ENCODE measurements around the gene PACSIN3. TPM values are rescaled to one million over a fixed set of nuclear protein-coding genes. Genes with fewer than 3 reads are reported as not detected.
"Not testable (repeated sequence)": the region's sequence is repeated elsewhere in the genome, so short reads cannot be mapped to it uniquely, and the experiment has no call there.

PACSIN3 gene
- total and polyA plus RNA-seq, 12 donors = 146 to 335 (median 248) TPM

GRCh38 chr11:47204637-47204989 lies 18.4 kb upstream of the PACSIN3 start:
- H3K9me3 ChIP-seq = no peaks in the 10 kb centered on the region
- H3K36me3 ChIP-seq = no peaks in the 10 kb centered on the region
- ATAC-seq (no peak), DNase-seq (no peak)
- H3K4me3 ChIP-seq = no peak overlapping the region
- intact Hi-C loops (cut with DNase I) = no loop called here
- H3K27me3 ChIP-seq = no peaks in the 10 kb centered on the region
- TF ChIP-seq CTCF (IDR thresholded peaks at IDR 0.05) = no peak
- no peak overlapping the region for H3K27ac ChIP-seq
- WGBS, 2 donors = 68 to 69% methylated on average over 2 of the region's 2 CpGs
- H3K4me1 ChIP-seq = no peaks in the 10 kb centered on the region

GRCh38 chr11:47202576-47202975 lies 16.3 kb upstream of the PACSIN3 start:
- WGBS, 2 donors = 76 to 82% methylated on average over 5 of the region's 5 CpGs
- Histone ChIP-seq H3K36me3 (no peaks in the 10 kb centered on the region), H3K27ac (no peak overlapping the region), H3K9me3 (no peaks in the 10 kb centered on the region), H3K4me3 (no peak overlapping the region), H3K27me3 (no peaks in the 10 kb centered on the region), H3K4me1 (no peaks in the 10 kb centered on the region)
- intact Hi-C loops (cut with DNase I) = no loop called here
- ATAC-seq = no peak
- DNase-seq = no peak
- TF ChIP-seq CTCF (IDR thresholded peaks at IDR 0.05) = no peak

GRCh38 chr11:47201015-47201414 lies 14.8 kb upstream of the PACSIN3 start:
- H3K36me3 ChIP-seq = no peaks in the 10 kb centered on the region
- H3K4me3 ChIP-seq = no peak overlapping the region
- ATAC-seq = no peak
- H3K9me3 ChIP-seq = no peaks in the 10 kb centered on the region
- H3K27ac ChIP-seq = no peak overlapping the region
- WGBS, 2 donors = 86% methylated on average over 4 of the region's 4 CpGs
- intact Hi-C loops (cut with DNase I) = no loop called here
- no peak for TF ChIP-seq CTCF (IDR thresholded peaks at IDR 0.05)
- no peaks in the 10 kb centered on the region for H3K27me3 ChIP-seq
- no peaks in the 10 kb centered on the region for H3K4me1 ChIP-seq
- no peak for DNase-seq

- WGBS, 2 donors = 92 to 96% methylated on average over 9 of the region's 9 CpGs
- ATAC-seq; intact Hi-C loops (cut with DNase I): not testable (repeated sequence)
Measured at GRCh38 chr11:47198161-47198560, 11.9 kb upstream of the PACSIN3 start.

GRCh38 chr11:47192111-47192510 lies 5.9 kb upstream of the PACSIN3 start:
- DNase-seq = no peak

More at GRCh38 chr11:47198161-47198560, 11.9 kb upstream of the PACSIN3 start:
- H3K36me3 ChIP-seq, H3K4me3 ChIP-seq, H3K4me1 ChIP-seq, DNase-seq, H3K9me3 ChIP-seq, H3K27ac ChIP-seq, H3K27me3 ChIP-seq: not testable (repeated sequence)

GRCh38 chr11:47191137-47191536 lies 4.9 kb upstream of the PACSIN3 start:
- WGBS, 2 donors = 85 to 89% methylated on average over 10 of the region's 10 CpGs
- H3K36me3 ChIP-seq; H3K4me3 ChIP-seq; intact Hi-C loops (cut with DNase I); H3K9me3 ChIP-seq; H3K27ac ChIP-seq; DNase-seq; ATAC-seq: not testable (repeated sequence)
- Histone ChIP-seq H3K4me1 (peaks cover 9 to 35% (median 22%) of the 10 kb centered on the region in 9 donors), H3K27me3 (peaks cover 0 to 28% (median 0%) of the 10 kb centered on the region in 7 donors)

More at GRCh38 chr11:47192111-47192510, 5.9 kb upstream of the PACSIN3 start:
- 64 to 73% methylated on average over 4 of the region's 4 CpGs for WGBS, 2 donors
- H3K4me1 ChIP-seq = peaks cover 9 to 28% (median 15%) of the 10 kb centered on the region in 9 donors
- intact Hi-C loops (cut with DNase I) = no loop called here
- no peak for TF ChIP-seq CTCF (IDR thresholded peaks at IDR 0.05)
- H3K36me3 ChIP-seq = no peaks in the 10 kb centered on the region
- no peak overlapping the region for H3K4me3 ChIP-seq
- no peak for ATAC-seq
- H3K27ac ChIP-seq = no peak overlapping the region
- peaks cover 0 to 20% (median 0%) of the 10 kb centered on the region in 7 donors for H3K27me3 ChIP-seq
- H3K9me3 ChIP-seq = no peaks in the 10 kb centered on the region

Data from heart right ventricle (tissue), 16 donors.